ENCODE measurements around the gene DIAPH1. TPM values are rescaled to one million over a fixed set of nuclear protein-coding genes. Genes with fewer than 3 reads are reported as not detected.
A peak's percentile ranks its signal among the peaks of the same experiment; 100 is the strongest.

DIAPH1 gene
- total and polyA plus RNA-seq, 5 experiments from 2014 or later = 87.4 to 183 (median 105) TPM

DNA sequence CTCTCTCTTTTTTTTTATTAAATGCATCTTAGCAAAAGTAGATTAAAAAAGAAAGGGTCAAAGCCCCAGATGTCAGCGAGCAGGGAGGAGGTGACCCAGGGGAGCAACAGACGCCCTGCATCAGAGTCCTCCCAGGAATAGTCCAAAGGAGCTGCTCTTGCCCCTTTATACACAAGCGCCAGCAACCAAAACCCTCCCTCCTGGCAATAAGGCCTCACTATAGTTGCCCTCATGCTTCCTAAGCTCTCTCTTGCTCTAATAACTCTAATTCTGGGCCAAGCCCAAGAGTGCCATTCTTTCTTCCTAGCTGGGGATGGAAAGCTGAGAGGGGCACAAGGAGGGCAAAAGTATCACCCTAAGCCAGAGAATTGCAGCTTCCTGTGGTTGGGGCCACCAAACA is 103.7 kb downstream of the DIAPH1 start:
- H3K4me3 Mint-ChIP-seq = no peak overlapping the region
- ATAC-seq = no peak
- POLR2A ChIA-PET = interaction anchor here (1.9 kb wide), 1 partner anchor 195 kb away, joined by 4 read pairs; the partner anchor contains the start of gene TAF7
- no peaks in the 10 kb centered on the region for H3K9me3 Mint-ChIP-seq
- peaks cover 0 to 10% (median 4%) of the 10 kb centered on the region in 3 donors for H3K36me3 Mint-ChIP-seq
- H3K27ac Mint-ChIP-seq = peak overlapping the region; percentile 20 to 83 (median 66)
- no peak for DNase-seq
- no peaks in the 10 kb centered on the region for H3K27me3 Mint-ChIP-seq
- H3K4me1 Mint-ChIP-seq = peaks cover 22 to 50% (median 44%) of the 10 kb centered on the region in 4 donors

GRCh38 chr5:141514330-141515133 is 104.3 kb downstream of the DIAPH1 start:
- Mint-ChIP-seq H3K4me1 (peaks cover 22 to 50% (median 45%) of the 10 kb centered on the region in 4 donors), H3K4me3 (peak overlapping the region; percentile 31 to 95 (median 89)), H3K36me3 (peaks cover 0 to 7% (median 4%) of the 10 kb centered on the region in 3 donors), H3K27me3 (no peaks in the 10 kb centered on the region), H3K9me3 (no peaks in the 10 kb centered on the region), H3K27ac (peak overlapping the region in 8 of 10 donors; percentile 2 to 83 (median 67))
- POLR2A ChIA-PET = interaction anchor here (0.7 to 1.9 kb wide), 2 partner anchors 48 to 194 kb away, joined by 3 to 4 read pairs; partner anchors contain the start of gene TAF7
- ATAC-seq (no peak), DNase-seq (no peak)

- POLR2A ChIA-PET = interaction anchor here (0.7 to 2.1 kb wide), 5 partner anchors 10 to 193 kb away, joined by 3 to 13 read pairs (median 5); partner anchors contain the start of genes HDAC3, RELL2 and TAF7
- peaks cover 24 to 53% (median 49%) of the 10 kb centered on the region in 4 donors for H3K4me1 Mint-ChIP-seq
- H3K4me3 Mint-ChIP-seq = peak overlapping the region; percentile 82 to 95 (median 90)
- peaks cover 0 to 7% (median 4%) of the 10 kb centered on the region in 3 donors for H3K36me3 Mint-ChIP-seq
- ATAC-seq (peak; percentile 60 to 68), DNase-seq (peak in 9 of 10 donors; percentile 17 to 76 (median 41))
- no peaks in the 10 kb centered on the region for H3K27me3 Mint-ChIP-seq
- H3K9me3 Mint-ChIP-seq = no peaks in the 10 kb centered on the region
- H3K27ac Mint-ChIP-seq = peak overlapping the region; percentile 55 to 94 (median 84)
Measured at GRCh38 chr5:141513627-141514329, 105.0 kb downstream of the DIAPH1 start.

DNA sequence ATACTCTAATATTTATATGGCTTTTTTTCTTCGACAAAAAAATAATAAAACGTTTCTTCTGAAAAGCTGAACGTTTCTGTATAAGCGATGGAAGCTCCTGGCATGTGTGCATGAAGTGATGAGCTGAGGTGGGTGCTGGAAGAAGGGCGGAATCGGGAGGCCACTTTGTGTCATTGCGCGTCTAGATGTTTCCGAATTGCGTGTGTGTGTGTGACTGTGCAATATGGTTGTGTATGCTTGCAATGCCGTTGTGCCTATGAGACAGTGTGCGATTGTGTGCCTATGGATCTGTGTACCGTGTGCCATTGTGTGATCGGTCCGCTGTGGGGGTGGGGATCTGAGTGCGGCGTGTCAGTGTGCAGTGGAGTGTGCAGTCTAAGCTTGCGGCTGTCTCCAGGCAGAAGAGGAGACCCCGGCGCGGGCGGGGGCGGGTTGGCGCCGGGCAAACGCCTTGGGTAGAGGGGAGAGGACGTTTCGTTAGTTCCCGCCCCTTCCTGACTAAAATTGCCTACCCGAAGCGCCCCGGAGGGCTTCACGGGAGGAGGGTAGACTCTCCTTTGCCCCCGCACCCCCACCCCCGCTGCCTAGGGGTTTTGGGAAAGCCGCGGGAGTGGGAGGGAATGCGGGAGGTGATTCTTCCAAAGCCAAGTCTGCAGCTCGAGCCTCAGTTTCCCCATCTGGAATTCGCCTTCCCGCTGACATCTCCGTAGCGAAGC is 105.7 kb downstream of the DIAPH1 start:
- POLR2A ChIA-PET = interaction anchor here (0.8 to 2.1 kb wide), 4 partner anchors 11 to 193 kb away, joined by 3 to 13 read pairs (median 6); partner anchors contain the start of genes HDAC3, RELL2 and TAF7
- H3K27me3 Mint-ChIP-seq = no peaks in the 10 kb centered on the region
- H3K4me3 Mint-ChIP-seq = peak overlapping the region; percentile 82 to 95 (median 90)
- peaks cover 0 to 6% (median 4%) of the 10 kb centered on the region in 3 donors for H3K36me3 Mint-ChIP-seq
- peaks cover 24 to 53% (median 49%) of the 10 kb centered on the region in 4 donors for H3K4me1 Mint-ChIP-seq
- peak overlapping the region; percentile 55 to 94 (median 84) for H3K27ac Mint-ChIP-seq
- peak in 4 of 10 donors; percentile 12 to 37 (median 29) for DNase-seq
- H3K9me3 Mint-ChIP-seq = no peaks in the 10 kb centered on the region
- ATAC-seq = peak; percentile 46 to 48

- Mint-ChIP-seq H3K27ac (peak overlapping the region in 9 of 10 donors; percentile 40 to 91 (median 82)), H3K9me3 (no peaks in the 10 kb centered on the region), H3K27me3 (no peaks in the 10 kb centered on the region), H3K4me3 (peak overlapping the region; percentile 82 to 95 (median 90)), H3K36me3 (peaks cover 0 to 5% (median 4%) of the 10 kb centered on the region in 3 donors), H3K4me1 (peaks cover 24 to 57% (median 49%) of the 10 kb centered on the region in 4 donors)
- POLR2A ChIA-PET = interaction anchor here (0.8 to 2.1 kb wide), 4 partner anchors 11 to 192 kb away, joined by 3 to 13 read pairs (median 6); partner anchors contain the start of genes HDAC3, RELL2 and TAF7
- ATAC-seq (peak; percentile 52 to 58), DNase-seq (peak; percentile 64 to 88 (median 77))
Measured at GRCh38 chr5:141512390-141512910, 106.3 kb downstream of the DIAPH1 start.

DNA sequence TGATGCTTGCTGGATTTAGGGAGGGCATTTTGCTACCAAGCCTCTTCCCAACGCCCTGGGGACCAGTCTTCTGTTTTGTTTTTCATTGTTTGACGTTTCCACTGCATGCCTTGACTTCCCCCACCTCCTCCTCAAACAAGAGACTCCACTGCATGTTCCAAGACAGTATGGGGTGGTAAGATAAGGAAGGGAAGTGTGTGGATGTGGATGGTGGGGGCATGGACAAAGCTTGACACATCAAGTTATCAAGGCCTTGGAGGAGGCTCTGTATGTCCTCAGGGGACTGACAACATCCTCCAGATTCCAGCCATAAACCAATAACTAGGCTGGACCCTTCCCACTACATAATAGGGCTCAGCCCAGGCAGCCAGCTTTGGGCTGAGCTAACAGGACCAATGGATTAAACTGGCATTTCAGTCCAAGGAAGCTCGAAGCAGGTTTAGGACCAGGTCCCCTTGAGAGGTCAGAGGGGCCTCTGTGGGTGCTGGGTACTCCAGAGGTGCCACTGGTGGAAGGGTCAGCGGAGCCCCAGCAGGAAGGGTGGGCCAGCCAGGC is 107.0 kb downstream of the DIAPH1 start:
- H3K36me3 Mint-ChIP-seq = peaks cover 0 to 5% (median 4%) of the 10 kb centered on the region in 3 donors
- peak overlapping the region in 7 of 10 donors; percentile 29 to 91 (median 88) for H3K4me3 Mint-ChIP-seq
- H3K27me3 Mint-ChIP-seq = no peaks in the 10 kb centered on the region
- ATAC-seq = no peak
- no peaks in the 10 kb centered on the region for H3K9me3 Mint-ChIP-seq
- peak in 2 of 10 donors; percentile 12 to 14 for DNase-seq
- peak overlapping the region in 2 of 10 donors; percentile 34 to 83 for H3K27ac Mint-ChIP-seq
- H3K4me1 Mint-ChIP-seq = peaks cover 22 to 61% (median 46%) of the 10 kb centered on the region in 4 donors
- POLR2A ChIA-PET = interaction anchor here (0.8 to 2.1 kb wide), 2 partner anchors 183 to 191 kb away, joined by 3 to 13 read pairs; partner anchors contain the start of gene TAF7

- no peak for ATAC-seq
- DNase-seq = no peak
- H3K27me3 Mint-ChIP-seq = no peaks in the 10 kb centered on the region
- H3K9me3 Mint-ChIP-seq = no peaks in the 10 kb centered on the region
- H3K27ac Mint-ChIP-seq = peak overlapping the region in 3 of 10 donors; percentile 9 to 83 (median 24)
- peaks cover 20 to 56% (median 38%) of the 10 kb centered on the region in 4 donors for H3K4me1 Mint-ChIP-seq
- H3K4me3 Mint-ChIP-seq = no peak overlapping the region
- peaks cover 0 to 4% (median 2%) of the 10 kb centered on the region in 3 donors for H3K36me3 Mint-ChIP-seq
- POLR2A ChIA-PET = no interaction called here
Measured at GRCh38 chr5:141510850-141511601, 107.8 kb downstream of the DIAPH1 start.

- Mint-ChIP-seq H3K4me3 (no peak overlapping the region), H3K27ac (peak overlapping the region in 1 of 10 donors; percentile 44), H3K9me3 (no peaks in the 10 kb centered on the region), H3K27me3 (no peaks in the 10 kb centered on the region), H3K36me3 (peaks cover 0 to 4% (median 0%) of the 10 kb centered on the region in 3 donors), H3K4me1 (peaks cover 20 to 52% (median 30%) of the 10 kb centered on the region in 4 donors)
- DNase-seq (no peak), ATAC-seq (no peak)
- POLR2A ChIA-PET = interaction anchor here (0.7 kb wide), 1 partner anchor 164 kb away, joined by 3 read pairs; no protein-coding TSS in a partner anchor
Measured at GRCh38 chr5:141510160-141510559, 108.6 kb downstream of the DIAPH1 start.

- H3K4me3 Mint-ChIP-seq = peak overlapping the region in 1 of 10 donors; percentile 60
- H3K9me3 Mint-ChIP-seq = no peaks in the 10 kb centered on the region
- ATAC-seq = no peak
- POLR2A ChIA-PET = no interaction called here
- peaks cover 15 to 40% (median 20%) of the 10 kb centered on the region in 4 donors for H3K4me1 Mint-ChIP-seq
- peaks cover 0 to 3% (median 0%) of the 10 kb centered on the region in 5 donors for H3K27me3 Mint-ChIP-seq
- H3K27ac Mint-ChIP-seq = peak overlapping the region in 1 of 10 donors; percentile 79
- H3K36me3 Mint-ChIP-seq = no peaks in the 10 kb centered on the region
- no peak for DNase-seq
Measured at GRCh38 chr5:141508798-141509611, 109.8 kb downstream of the DIAPH1 start.

DNA sequence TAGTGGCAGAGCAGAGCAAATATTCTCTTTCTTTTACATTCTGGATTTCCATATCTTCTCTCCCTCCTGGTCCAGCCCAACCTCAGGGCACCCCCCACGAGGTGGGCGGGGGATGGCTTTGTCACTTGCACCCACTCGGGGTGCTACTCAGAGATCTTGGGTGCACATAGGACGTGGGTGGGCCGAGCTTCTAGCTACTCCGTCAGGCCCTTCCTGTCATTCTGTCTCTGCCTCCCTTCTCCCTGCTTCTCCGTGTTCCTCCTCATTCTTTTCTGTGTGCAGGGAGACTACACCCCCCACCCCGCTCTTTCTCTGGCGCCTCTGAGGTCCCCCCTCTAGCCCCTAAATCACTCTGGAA is 110.4 kb downstream of the DIAPH1 start:
- Mint-ChIP-seq H3K36me3 (no peaks in the 10 kb centered on the region), H3K4me3 (no peak overlapping the region), H3K27ac (peak overlapping the region in 1 of 10 donors; percentile 40), H3K4me1 (peaks cover 10 to 34% (median 14%) of the 10 kb centered on the region in 4 donors), H3K27me3 (peaks cover 0 to 3% (median 0%) of the 10 kb centered on the region in 5 donors), H3K9me3 (no peaks in the 10 kb centered on the region)
- DNase-seq (no peak), ATAC-seq (no peak)
- POLR2A ChIA-PET = no interaction called here

Data from naive thymus-derived CD8-positive, alpha-beta T cell (primary cell).